GM10248 (cell line): ENCODE results near the gene PHLDB1.
"Not testable (repeated sequence)": the region's sequence is repeated elsewhere in the genome, so short reads cannot be mapped to it uniquely, and the experiment has no call there.

Source experiments
- CTCF ChIA-PET: fragments of 300-600 bp; sonication (Branson Sonifier 250); formaldehyde crosslinking; extraction: SDS; loops from one replicate; lab custom pipeline; 2021; ENCODE audit warnings: antibody characterized with exemption; lab: Yijun Ruan, JAX
- POLR2A ChIA-PET: fragments of 350-650 bp; sonication (Branson Sonifier 250); formaldehyde crosslinking; extraction: SDS; loops from one replicate; lab custom pipeline; 2020; ENCODE audit warnings: antibody characterized with exemption; lab: Yijun Ruan, JAX
- DNase-seq: peaks from one replicate; pipeline ENCODE4 v3.0.0; 2012; ENCODE audit errors: extremely low spot score
- TF ChIP-seq, protein P1 (sequence below): IDR thresholded peaks from 2 replicates; pipeline ENCODE4 v1.5.1; 2012; ENCODE audit warnings: mild to moderate bottlenecking, low read depth; ENCODE audit errors: extremely low read depth, missing control alignments, control extremely low read depth

The PHLDB1 gene

GRCh38 chr11:118592616-118593367 lies 14.6 kb upstream of the PHLDB1 start:
- ChIA-PET POLR2A (interaction anchor here (0.6 kb wide), 1 partner anchor 337 kb away, joined by 4 read pairs; no protein-coding TSS in a partner anchor), CTCF (interaction anchor here (0.8 to 7.0 kb wide), 7 partner anchors 10 to 65 kb away, joined by 3 to 68 read pairs (median 4); partner anchors contain the start of gene PHLDB1)
- DNase-seq = no peak
- TF ChIP-seq, protein P1, sequence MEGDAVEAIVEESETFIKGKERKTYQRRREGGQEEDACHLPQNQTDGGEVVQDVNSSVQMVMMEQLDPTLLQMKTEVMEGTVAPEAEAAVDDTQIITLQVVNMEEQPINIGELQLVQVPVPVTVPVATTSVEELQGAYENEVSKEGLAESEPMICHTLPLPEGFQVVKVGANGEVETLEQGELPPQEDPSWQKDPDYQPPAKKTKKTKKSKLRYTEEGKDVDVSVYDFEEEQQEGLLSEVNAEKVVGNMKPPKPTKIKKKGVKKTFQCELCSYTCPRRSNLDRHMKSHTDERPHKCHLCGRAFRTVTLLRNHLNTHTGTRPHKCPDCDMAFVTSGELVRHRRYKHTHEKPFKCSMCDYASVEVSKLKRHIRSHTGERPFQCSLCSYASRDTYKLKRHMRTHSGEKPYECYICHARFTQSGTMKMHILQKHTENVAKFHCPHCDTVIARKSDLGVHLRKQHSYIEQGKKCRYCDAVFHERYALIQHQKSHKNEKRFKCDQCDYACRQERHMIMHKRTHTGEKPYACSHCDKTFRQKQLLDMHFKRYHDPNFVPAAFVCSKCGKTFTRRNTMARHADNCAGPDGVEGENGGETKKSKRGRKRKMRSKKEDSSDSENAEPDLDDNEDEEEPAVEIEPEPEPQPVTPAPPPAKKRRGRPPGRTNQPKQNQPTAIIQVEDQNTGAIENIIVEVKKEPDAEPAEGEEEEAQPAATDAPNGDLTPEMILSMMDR = no peak

DNA sequence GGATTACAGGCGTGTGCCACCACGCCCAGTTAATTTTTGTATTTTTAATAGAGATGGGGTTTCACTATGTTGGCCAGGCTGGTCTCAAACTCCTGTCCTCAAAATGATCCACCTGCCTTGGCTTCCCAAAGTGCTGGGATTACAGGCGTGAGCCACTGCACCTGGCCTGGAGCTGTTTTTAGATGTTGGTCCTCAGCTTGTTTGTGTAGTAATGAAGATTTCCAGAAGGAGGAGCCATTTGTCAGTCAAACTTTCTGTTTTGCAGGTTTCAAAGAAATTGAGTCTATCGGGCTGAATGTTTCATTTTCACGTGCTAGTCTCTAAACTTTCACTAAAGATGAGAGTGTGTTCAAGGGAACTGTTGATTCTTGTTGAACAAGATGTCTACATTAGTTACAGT lies 12.4 kb upstream of the PHLDB1 start:
- peak; percentile 61 for DNase-seq
- POLR2A ChIA-PET = not testable (repeated sequence)
- TF ChIP-seq, protein P1 = peak; percentile 32
- CTCF ChIA-PET = interaction anchor here (0.7 to 7.0 kb wide), 13 partner anchors 11 to 447 kb away, joined by 3 to 68 read pairs (median 4); partner anchors contain the start of genes PHLDB1 and UPK2

GRCh38 chr11:118596224-118597146 lies 10.9 kb upstream of the PHLDB1 start:
- no peak for DNase-seq
- POLR2A ChIA-PET = no interaction called here
- TF ChIP-seq, protein P1 = no peak
- CTCF ChIA-PET = interaction anchor here (1.5 to 7.0 kb wide), 2 partner anchors 10 to 63 kb away, joined by 3 to 68 read pairs; partner anchors contain the start of gene PHLDB1

- ChIA-PET CTCF (interaction anchor here (1.1 to 7.0 kb wide), 3 partner anchors 9 to 12 kb away, joined by 3 to 68 read pairs (median 3); partner anchors contain the start of gene PHLDB1), POLR2A (no interaction called here)
- no peak for DNase-seq
- TF ChIP-seq, protein P1 = no peak
These were observed 9.9 kb upstream of the PHLDB1 start for GRCh38 chr11:118597556-118597955.

DNA sequence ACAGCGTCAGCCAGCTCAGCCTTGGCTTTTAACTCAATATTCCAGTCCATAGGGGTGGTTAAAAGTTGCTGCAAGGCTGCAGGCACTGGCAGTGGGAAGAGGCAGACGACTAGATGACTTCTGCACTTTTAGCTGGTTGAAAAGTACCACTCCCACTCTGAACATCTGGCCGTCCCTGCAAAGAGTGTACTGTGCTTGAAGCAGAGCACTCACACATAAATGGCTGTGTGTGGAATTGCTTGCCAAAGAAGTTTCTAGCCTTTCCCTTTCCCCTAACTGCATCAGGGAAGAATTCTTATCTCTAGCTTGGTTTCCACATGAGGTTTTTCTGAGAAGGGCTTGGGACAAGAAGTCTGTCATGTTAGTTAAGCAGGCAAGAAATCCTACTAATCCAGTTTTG lies 5.1 kb upstream of the PHLDB1 start:
- no peak for DNase-seq
- POLR2A ChIA-PET = no interaction called here
- CTCF ChIA-PET = interaction anchor here (1.5 to 1.8 kb wide), 2 partner anchors 9 kb away, joined by 4 to 8 read pairs; no protein-coding TSS in a partner anchor
- TF ChIP-seq, protein P1 = no peak

DNA sequence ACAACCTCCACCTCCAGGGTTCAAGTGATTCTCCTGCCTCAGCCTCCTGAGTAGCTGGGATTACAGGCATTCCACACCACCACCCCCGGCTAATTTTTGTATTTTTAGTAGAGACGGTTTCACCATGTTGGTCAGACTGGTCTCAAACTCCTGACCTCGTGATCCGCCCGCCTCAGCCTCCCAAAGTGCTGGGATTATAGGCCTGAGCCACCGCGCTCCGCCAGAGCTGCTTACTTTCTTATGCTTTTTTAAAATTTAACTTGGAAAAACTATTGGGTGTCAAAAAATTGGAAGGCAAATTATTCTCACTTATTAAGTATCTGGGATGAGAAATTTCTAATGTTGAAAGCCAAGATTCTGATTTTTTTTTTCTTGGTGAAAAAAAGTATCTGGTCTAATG lies 3.7 kb upstream of the PHLDB1 start:
- POLR2A ChIA-PET = not testable (repeated sequence)
- CTCF ChIA-PET = interaction anchor here (1.3 to 6.0 kb wide), 2 partner anchors 9 to 19 kb away, joined by 3 to 68 read pairs; no protein-coding TSS in a partner anchor

More for the DNA sequence above, 3.7 kb upstream of the PHLDB1 start:
- not testable (repeated sequence) for DNase-seq
